Neural cell (in vitro differentiated cells): ENCODE measurements around the gene RBMS3. TPM values are rescaled to one million over a fixed set of nuclear protein-coding genes. Genes with fewer than 3 reads are reported as not detected.

Experiments
- H2AFZ ChIP-seq: fragments of 200-600, 300-800 bp; sonication (generic), shearing (Covaris generic); 2 replicates; pipeline ENCODE4 v1.6.0; 2014; ENCODE audit warnings: low read depth, mild to moderate bottlenecking, antibody characterized with exemption, low read length, moderate library complexity
- H3F3A ChIP-seq: fragments of 200-600 bp; shearing (Covaris generic); 2 replicates; pipeline ENCODE4 v1.6.1; 2016; ENCODE audit warnings: mild to moderate bottlenecking, moderate library complexity, mixed read lengths, antibody characterized with exemption, low read length; ENCODE audit not compliant: insufficient read depth, poor library complexity, severe bottlenecking
- H3K27ac ChIP-seq: fragments of 200-600, 300-800 bp; sonication (generic), shearing (Covaris generic); 2 replicates; pipeline ENCODE4 v1.5.1; 2014; ENCODE audit warnings: mild to moderate bottlenecking, low read length, moderate library complexity
- H3K27me3 ChIP-seq: fragments of 300-800, 200-600 bp; sonication (generic), shearing (Covaris generic); 2 replicates; pipeline ENCODE4 v1.6.0; 2014; ENCODE audit warnings: mild to moderate bottlenecking, low read depth, low read length, moderate library complexity; ENCODE audit not compliant: insufficient read depth
- H3K36me3 ChIP-seq: fragments of 300-800, 200-600 bp; sonication (generic), shearing (Covaris generic); 2 replicates; pipeline ENCODE4 v1.5.1; 2014; ENCODE audit warnings: mild to moderate bottlenecking, antibody characterized with exemption, low read length, moderate library complexity; ENCODE audit not compliant: insufficient read depth
- H3K4me2 ChIP-seq: fragments of 300-800, 200-600 bp; sonication (generic), shearing (Covaris generic); 2 replicates; pipeline ENCODE4 v1.6.0; 2014; ENCODE audit warnings: mild to moderate bottlenecking, low read length
- H3K4me3 ChIP-seq: fragments of 300-800, 200-600 bp; sonication (generic), shearing (Covaris generic); 2 replicates; pipeline ENCODE4 v1.5.1; 2014; ENCODE audit warnings: mild to moderate bottlenecking, low read length, moderate library complexity
- H3K79me2 ChIP-seq: fragments of 200-600 bp; shearing (Covaris generic); replicated peaks from 2 replicates; pipeline ENCODE4 v1.6.0; 2014; ENCODE audit warnings: mild to moderate bottlenecking, low read length, moderate library complexity; ENCODE audit not compliant: insufficient read depth
- H3K9ac ChIP-seq: fragments of 300-800, 200-600 bp; sonication (generic), shearing (Covaris generic); 2 replicates; pipeline ENCODE4 v1.6.1; 2016; ENCODE audit warnings: mild to moderate bottlenecking, low read length, mixed read lengths
- H3K9me2 ChIP-seq: fragments of 200-600 bp; shearing (Covaris generic); 2 replicates; pipeline ENCODE4 v1.6.1; 2016; ENCODE audit warnings: mild to moderate bottlenecking, low read length, mixed read lengths; ENCODE audit not compliant: insufficient read depth
- H3K9me3 ChIP-seq: fragments of 200-600, 300-800 bp; sonication (generic), shearing (Covaris generic); 2 replicates; pipeline ENCODE4 v1.6.1; 2016; ENCODE audit warnings: mild to moderate bottlenecking, mixed run types, low read length, moderate library complexity, mixed read lengths
- H4K20me1 ChIP-seq: fragments of 200-600 bp; shearing (Covaris generic); 2 replicates; pipeline ENCODE4 v1.6.1; 2016; ENCODE audit warnings: mild to moderate bottlenecking, mixed run types; ENCODE audit not compliant: insufficient read depth
- CTCF ChIP-seq: fragments of 450-650 bp; IDR thresholded peaks from 2 replicates; pipeline ENCODE4 v1.5.1; 2014; ENCODE audit warnings: antibody characterized with exemption, mild to moderate bottlenecking, moderate library complexity; ENCODE audit not compliant: poor library complexity, severe bottlenecking
- EP300 ChIP-seq: fragments of 450-650 bp; conservative IDR thresholded peaks from 2 replicates; pipeline ENCODE4 v1.6.1; 2014; ENCODE audit warnings: antibody characterized with exemption, mild to moderate bottlenecking, moderate library complexity; ENCODE audit not compliant: poor library complexity, severe bottlenecking
- EZH2 ChIP-seq: fragments of 200-600, 300-800 bp; shearing (Covaris generic), sonication (generic); IDR thresholded peaks from 2 replicates; pipeline ENCODE4 v1.6.1; 2014; ENCODE audit warnings: antibody characterized with exemption, low read length, borderline replicate concordance, mild to moderate bottlenecking; ENCODE audit not compliant: insufficient read depth, poor library complexity, severe bottlenecking
- MXI1 ChIP-seq: fragments of 450-650 bp; conservative IDR thresholded peaks from 2 replicates; pipeline ENCODE4 v1.6.1; 2014; ENCODE audit warnings: antibody characterized with exemption, mild to moderate bottlenecking; ENCODE audit not compliant: poor library complexity, severe bottlenecking
- POLR2AphosphoS5 ChIP-seq: IDR thresholded peaks from 2 replicates; pipeline ENCODE4 v1.6.1; 2012
- RAD21 ChIP-seq: fragments of 450-650 bp; conservative IDR thresholded peaks from 2 replicates; pipeline ENCODE4 v1.6.1; 2014; ENCODE audit warnings: antibody characterized with exemption, mild to moderate bottlenecking, moderate library complexity
- SMC3 ChIP-seq: fragments of 450-650 bp; conservative IDR thresholded peaks from 2 replicates; pipeline ENCODE4 v1.6.1; 2014; ENCODE audit warnings: antibody characterized with exemption, mild to moderate bottlenecking, moderate library complexity; ENCODE audit not compliant: poor library complexity
- TAF1 ChIP-seq: IDR thresholded peaks from 2 replicates; pipeline ENCODE4 v1.6.1; 2012; ENCODE audit warnings: low read depth
- polyA plus RNA-seq: library from polyadenylated mRNA; depleted of rRNA; stranded (reverse); fragments of >200 nt; gene quantifications from 2 replicates; pipeline ENCODE4 v1.2.3, GENCODE V29; 2014
- TF ChIP-seq, protein P1 (sequence below): IDR thresholded peaks from 2 replicates; pipeline ENCODE4 v1.6.1; 2012; ENCODE audit warnings: borderline replicate concordance

Gene RBMS3
- polyA plus RNA-seq, 1 donor from 2014 or later: 0.53 TPM

DNA sequence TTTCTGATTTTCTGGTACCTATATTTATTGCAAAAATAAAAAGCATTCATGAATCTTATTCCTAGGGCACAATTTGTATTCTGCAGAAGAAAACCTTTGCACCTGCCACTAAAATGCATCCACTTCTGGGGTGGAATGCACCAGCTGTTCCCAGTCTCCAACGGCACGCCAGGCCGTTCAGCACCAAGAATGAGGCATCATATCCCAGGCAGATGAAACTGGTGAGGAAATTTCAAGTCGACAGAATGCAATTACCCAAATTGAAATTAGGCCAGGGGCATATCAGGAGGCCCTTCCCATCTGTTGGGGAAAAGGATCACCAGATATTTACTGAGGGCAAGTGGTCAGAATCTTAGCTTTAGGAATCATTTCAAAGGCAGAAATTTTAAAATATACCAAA is 13.6 kb upstream of the RBMS3 start:
- H3K27me3 ChIP-seq: no peaks in the 10 kb centered on the region
- no peaks in the 10 kb centered on the region for H3K36me3 ChIP-seq
- H3K9ac ChIP-seq: no peak overlapping the region
- no peaks in the 10 kb centered on the region for H3K9me3 ChIP-seq
- H3K79me2 ChIP-seq: no peaks in the 10 kb centered on the region
- no peak overlapping the region for H3K4me3 ChIP-seq
- no peaks in the 10 kb centered on the region for H3K9me2 ChIP-seq
- no peak overlapping the region for H3K4me2 ChIP-seq
- H4K20me1 ChIP-seq: no peaks in the 10 kb centered on the region
- no peaks in the 10 kb centered on the region for H3F3A ChIP-seq
- no peak overlapping the region for H3K27ac ChIP-seq
- no peak for TF ChIP-seq EZH2
- TF ChIP-seq MXI1: no peak
- no peak for TF ChIP-seq SMC3
- TF ChIP-seq EP300: no peak
- no peak for TF ChIP-seq CTCF
- TF ChIP-seq POLR2AphosphoS5: no peak
- no peak overlapping the region for H2AFZ ChIP-seq

DNA sequence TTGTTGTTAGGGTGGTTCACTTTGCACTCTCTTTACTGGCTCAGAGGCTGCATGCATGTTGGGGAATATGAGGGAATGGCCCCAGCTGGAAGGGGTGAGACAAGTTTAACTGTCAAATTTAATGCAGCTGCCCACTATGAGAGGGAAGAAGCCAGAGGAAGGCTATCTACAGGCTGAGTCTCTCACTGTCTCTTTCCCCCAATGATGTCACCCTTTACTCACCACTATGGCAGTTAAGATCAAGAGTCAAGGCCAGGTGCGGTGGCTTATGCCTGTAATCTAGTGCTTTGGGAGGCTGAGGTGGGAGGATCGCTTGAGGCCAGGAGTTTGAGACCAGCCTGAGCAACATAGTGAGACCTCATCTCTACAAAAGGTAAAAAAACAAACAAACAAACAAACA is 12.2 kb upstream of the RBMS3 start:
- no peaks in the 10 kb centered on the region for H3K9me2 ChIP-seq
- H3K4me3 ChIP-seq: no peak overlapping the region
- no peak overlapping the region for H2AFZ ChIP-seq
- H3K4me2 ChIP-seq: no peak overlapping the region
- H3K27me3 ChIP-seq: no peaks in the 10 kb centered on the region
- H4K20me1 ChIP-seq: no peaks in the 10 kb centered on the region
- H3F3A ChIP-seq: no peaks in the 10 kb centered on the region
- H3K79me2 ChIP-seq: no peaks in the 10 kb centered on the region
- no peak overlapping the region for H3K9ac ChIP-seq
- no peaks in the 10 kb centered on the region for H3K9me3 ChIP-seq
- H3K36me3 ChIP-seq: no peaks in the 10 kb centered on the region
- H3K27ac ChIP-seq: no peak overlapping the region
- TF ChIP-seq CTCF: no peak

DNA sequence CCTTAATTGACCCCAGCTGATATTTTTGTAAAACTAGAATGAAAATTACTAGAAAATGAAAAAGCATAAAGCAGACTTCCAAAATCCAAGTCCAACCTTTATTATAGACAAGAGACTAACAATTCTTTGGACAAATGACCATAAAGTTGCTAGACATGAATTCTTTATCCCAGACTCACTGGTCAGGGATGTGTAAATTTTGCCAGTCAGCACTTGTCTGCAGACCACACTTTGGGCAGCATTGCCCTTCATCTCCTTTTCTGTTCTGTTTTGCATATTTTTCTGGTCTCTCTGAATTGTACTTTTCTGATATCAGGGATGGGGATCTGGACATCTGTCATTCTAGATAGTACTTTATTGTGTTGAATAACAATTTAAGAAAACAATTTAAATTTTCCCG is 10.1 kb upstream of the RBMS3 start:
- H3K9ac ChIP-seq: no peak overlapping the region

More for the DNA sequence above, 10.1 kb upstream of the RBMS3 start:
- Histone ChIP-seq H2AFZ (no peak overlapping the region), H3K9me2 (no peaks in the 10 kb centered on the region), H3K4me2 (no peak overlapping the region), H3K4me3 (no peak overlapping the region), H3K9me3 (no peaks in the 10 kb centered on the region), H4K20me1 (no peaks in the 10 kb centered on the region), H3F3A (no peaks in the 10 kb centered on the region), H3K36me3 (no peaks in the 10 kb centered on the region), H3K27me3 (no peaks in the 10 kb centered on the region), H3K27ac (no peak overlapping the region), H3K79me2 (no peaks in the 10 kb centered on the region)
- TF ChIP-seq SMC3: no peak
- no peak for TF ChIP-seq POLR2AphosphoS5
- TF ChIP-seq MXI1: no peak
- TF ChIP-seq EP300: no peak
- TF ChIP-seq RAD21: no peak
- no peak for TF ChIP-seq EZH2
- TF ChIP-seq, protein P1, sequence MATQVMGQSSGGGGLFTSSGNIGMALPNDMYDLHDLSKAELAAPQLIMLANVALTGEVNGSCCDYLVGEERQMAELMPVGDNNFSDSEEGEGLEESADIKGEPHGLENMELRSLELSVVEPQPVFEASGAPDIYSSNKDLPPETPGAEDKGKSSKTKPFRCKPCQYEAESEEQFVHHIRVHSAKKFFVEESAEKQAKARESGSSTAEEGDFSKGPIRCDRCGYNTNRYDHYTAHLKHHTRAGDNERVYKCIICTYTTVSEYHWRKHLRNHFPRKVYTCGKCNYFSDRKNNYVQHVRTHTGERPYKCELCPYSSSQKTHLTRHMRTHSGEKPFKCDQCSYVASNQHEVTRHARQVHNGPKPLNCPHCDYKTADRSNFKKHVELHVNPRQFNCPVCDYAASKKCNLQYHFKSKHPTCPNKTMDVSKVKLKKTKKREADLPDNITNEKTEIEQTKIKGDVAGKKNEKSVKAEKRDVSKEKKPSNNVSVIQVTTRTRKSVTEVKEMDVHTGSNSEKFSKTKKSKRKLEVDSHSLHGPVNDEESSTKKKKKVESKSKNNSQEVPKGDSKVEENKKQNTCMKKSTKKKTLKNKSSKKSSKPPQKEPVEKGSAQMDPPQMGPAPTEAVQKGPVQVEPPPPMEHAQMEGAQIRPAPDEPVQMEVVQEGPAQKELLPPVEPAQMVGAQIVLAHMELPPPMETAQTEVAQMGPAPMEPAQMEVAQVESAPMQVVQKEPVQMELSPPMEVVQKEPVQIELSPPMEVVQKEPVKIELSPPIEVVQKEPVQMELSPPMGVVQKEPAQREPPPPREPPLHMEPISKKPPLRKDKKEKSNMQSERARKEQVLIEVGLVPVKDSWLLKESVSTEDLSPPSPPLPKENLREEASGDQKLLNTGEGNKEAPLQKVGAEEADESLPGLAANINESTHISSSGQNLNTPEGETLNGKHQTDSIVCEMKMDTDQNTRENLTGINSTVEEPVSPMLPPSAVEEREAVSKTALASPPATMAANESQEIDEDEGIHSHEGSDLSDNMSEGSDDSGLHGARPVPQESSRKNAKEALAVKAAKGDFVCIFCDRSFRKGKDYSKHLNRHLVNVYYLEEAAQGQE: no peak
- TF ChIP-seq CTCF: no peak
- TF ChIP-seq TAF1: no peak
